GM19043 (cell line): ENCODE results near the gene MAT1A.
"Not testable (repeated sequence)": the region's sequence is repeated elsewhere in the genome, so short reads cannot be mapped to it uniquely, and the experiment has no call there.

Experiments used
- ATAC-seq: cut with Tn5 transposase; IDR thresholded peaks from one replicate; pipeline ENCODE4 v1.9.1; 2021; ENCODE audit warnings: low read depth; ENCODE audit not compliant: unreplicated experiment

The MAT1A gene

GRCh38 chr10:80268266-80268665 lies 21.2 kb downstream of the MAT1A start:
- ATAC-seq: no peak

GRCh38 chr10:80266513-80266863 lies 23.0 kb downstream of the MAT1A start:
- no peak for ATAC-seq

- ATAC-seq: no peak
Measured at GRCh38 chr10:80265740-80266512, 23.5 kb downstream of the MAT1A start.

GRCh38 chr10:80264081-80265056 lies 25.1 kb downstream of the MAT1A start:
- no peak for ATAC-seq

- ATAC-seq: no peak
Measured at GRCh38 chr10:80261316-80262030, 28.0 kb downstream of the MAT1A start.

- ATAC-seq: no peak
Measured at GRCh38 chr10:80260295-80261243, 28.9 kb downstream of the MAT1A start.

GRCh38 chr10:80259405-80259871 lies 30.0 kb downstream of the MAT1A start:
- ATAC-seq: no peak

GRCh38 chr10:80256798-80257197 lies 32.7 kb downstream of the MAT1A start:
- not testable (repeated sequence) for ATAC-seq

- ATAC-seq: not testable (repeated sequence)
Measured at GRCh38 chr10:80254726-80255125, 34.7 kb downstream of the MAT1A start.

- peak; percentile 12 for ATAC-seq
Measured at GRCh38 chr10:80253963-80254271, 35.5 kb downstream of the MAT1A start.

GRCh38 chr10:80253266-80253962 lies 36.0 kb downstream of the MAT1A start:
- peak; percentile 74 for ATAC-seq

GRCh38 chr10:80252296-80252887 lies 37.1 kb downstream of the MAT1A start:
- no peak for ATAC-seq

- not testable (repeated sequence) for ATAC-seq
Measured at GRCh38 chr10:80251703-80252280, 37.7 kb downstream of the MAT1A start.

GRCh38 chr10:80250399-80250798 lies 39.1 kb downstream of the MAT1A start:
- ATAC-seq: peak; percentile 44

- ATAC-seq: not testable (repeated sequence)
Measured at GRCh38 chr10:80249906-80250305, 39.6 kb downstream of the MAT1A start.

- not testable (repeated sequence) for ATAC-seq
Measured at GRCh38 chr10:80247611-80248010, 41.8 kb downstream of the MAT1A start.

GRCh38 chr10:80244371-80244770 lies 45.1 kb downstream of the MAT1A start:
- ATAC-seq: not testable (repeated sequence)

GRCh38 chr10:80242341-80242740 lies 47.1 kb downstream of the MAT1A start:
- not testable (repeated sequence) for ATAC-seq
